Thymus (tissue), 11 donors: Measurements from ENCODE around the gene MAP7. TPM values are rescaled to one million over a fixed set of nuclear protein-coding genes. Genes with fewer than 3 reads are reported as not detected.

Source experiments
- DNase-seq, 9 donors: peaks; one replicate each; pipeline ENCODE4 v3.0.0-alpha.2; 2013; ENCODE audit warnings: low spot score in 9 of 9, low read depth in 6 of 9, missing footprints in 1 of 9
- H3K27ac ChIP-seq, 2 donors: one replicate each; pipeline ENCODE4 v1.5.1; 2013; ENCODE audit warnings: control low read depth in 1 of 2, low read depth in 1 of 2, low read length in 1 of 2, mild to moderate bottlenecking in 1 of 2, moderate library complexity in 1 of 2
- H3K27me3 ChIP-seq, 2 donors: one replicate each; pipeline ENCODE4 v1.5.1; 2013; ENCODE audit warnings: low read length in 1 of 2; ENCODE audit not compliant: control insufficient read depth in 2 of 2, insufficient read depth in 1 of 2
- H3K36me3 ChIP-seq, 2 donors: one replicate each; pipeline ENCODE4 v1.5.1; 2013; ENCODE audit warnings: low read length in 1 of 2, mild to moderate bottlenecking in 1 of 2, moderate library complexity in 1 of 2; ENCODE audit not compliant: control insufficient read depth in 2 of 2, insufficient read depth in 2 of 2
- H3K4me1 ChIP-seq, 2 donors: one replicate each; pipeline ENCODE4 v1.5.1; 2013; ENCODE audit warnings: low read length in 2 of 2; ENCODE audit not compliant: control insufficient read depth in 2 of 2, insufficient read depth in 2 of 2
- H3K4me3 ChIP-seq, 2 donors: one replicate each; pipeline ENCODE4 v1.5.1; 2013; ENCODE audit warnings: low read length in 2 of 2, control low read depth in 1 of 2, mild to moderate bottlenecking in 1 of 2
- H3K9me3 ChIP-seq, 2 donors: one replicate each; pipeline ENCODE4 v1.5.1; 2013; ENCODE audit warnings: low read length in 1 of 2, mild to moderate bottlenecking in 1 of 2; ENCODE audit not compliant: control insufficient read depth in 2 of 2, insufficient read depth in 1 of 2
- WGBS: extraction: QIAGEN DNeasy Blood & Tissue Kit; methylation state at CpG from one replicate; pipeline ENCODE4 v1.1.7; 2013; 5-methylcytosine and 5-hydroxymethylcytosine counted together
- polyA plus RNA-seq: library from polyadenylated mRNA; stranded (reverse); fragments of 200-250 nt; gene quantifications from one replicate; pipeline ENCODE4 v1.2.3, GENCODE V29; 2013
- total RNA-seq: library from RNA; stranded (reverse); fragments of 120-200 nt; gene quantifications from one replicate; pipeline ENCODE4 v1.2.4, GENCODE V29; 2013
- donor health status: healthy.

MAP7 gene
- total and polyA plus RNA-seq, 2 donors: 2.5 to 7.8 TPM

- no peaks in the 10 kb centered on the region for H3K36me3 ChIP-seq
- 97% methylated on average over 2 of the region's 2 CpGs for WGBS
- H3K27me3 ChIP-seq: no peaks in the 10 kb centered on the region
- H3K4me3 ChIP-seq: no peak overlapping the region
- peaks cover 4 to 10% of the 10 kb centered on the region in 2 donors for H3K4me1 ChIP-seq
- H3K9me3 ChIP-seq: no peaks in the 10 kb centered on the region
- no peak overlapping the region for H3K27ac ChIP-seq
- no peak for DNase-seq
Measured at GRCh38 chr6:136521427-136521826, 28.8 kb downstream of the MAP7 start.

- Histone ChIP-seq H3K36me3 (no peaks in the 10 kb centered on the region), H3K27ac (no peak overlapping the region), H3K27me3 (no peaks in the 10 kb centered on the region), H3K4me1 (peaks cover 0 to 1% of the 10 kb centered on the region in 2 donors), H3K4me3 (no peak overlapping the region), H3K9me3 (no peaks in the 10 kb centered on the region)
- DNase-seq: no peak
- 96% methylated on average over 3 of the region's 3 CpGs for WGBS
Measured at GRCh38 chr6:136520517-136520916, 29.7 kb downstream of the MAP7 start.

DNA sequence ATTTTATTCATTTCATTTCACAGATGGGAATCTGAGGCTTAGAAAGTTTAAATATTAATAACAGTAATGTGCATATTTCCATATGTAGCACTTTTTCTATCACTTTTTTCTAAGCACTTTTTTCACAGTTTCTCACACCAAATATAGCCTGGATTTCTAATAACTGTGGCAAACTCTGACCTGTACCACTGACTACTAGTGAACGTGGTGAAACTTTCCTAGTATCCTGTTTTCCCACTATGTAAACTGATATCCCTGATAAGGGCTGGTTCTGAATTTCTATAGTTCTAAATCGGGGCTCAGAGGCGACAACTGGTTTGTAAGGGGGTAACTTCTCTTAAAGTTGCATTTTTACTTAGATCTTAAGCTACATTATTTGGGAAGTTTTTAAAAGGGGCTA, 32.6 kb downstream of the MAP7 start:
- no peaks in the 10 kb centered on the region for H3K9me3 ChIP-seq
- 93% methylated on average over 3 of the region's 3 CpGs for WGBS
- H3K27me3 ChIP-seq: no peaks in the 10 kb centered on the region
- no peaks in the 10 kb centered on the region for H3K4me1 ChIP-seq
- no peak for DNase-seq
- no peak overlapping the region for H3K27ac ChIP-seq
- H3K4me3 ChIP-seq: no peak overlapping the region
- no peaks in the 10 kb centered on the region for H3K36me3 ChIP-seq

- Histone ChIP-seq H3K27me3 (no peaks in the 10 kb centered on the region), H3K4me3 (no peak overlapping the region), H3K4me1 (no peaks in the 10 kb centered on the region), H3K36me3 (no peaks in the 10 kb centered on the region), H3K27ac (no peak overlapping the region), H3K9me3 (no peaks in the 10 kb centered on the region)
- no peak for DNase-seq
Measured at GRCh38 chr6:136517002-136517401, 33.2 kb downstream of the MAP7 start.

GRCh38 chr6:136514591-136514990, 35.6 kb downstream of the MAP7 start:
- no peaks in the 10 kb centered on the region for H3K4me1 ChIP-seq
- H3K27me3 ChIP-seq: no peaks in the 10 kb centered on the region
- no peaks in the 10 kb centered on the region for H3K9me3 ChIP-seq
- DNase-seq: no peak
- H3K36me3 ChIP-seq: no peaks in the 10 kb centered on the region
- H3K27ac ChIP-seq: no peak overlapping the region
- WGBS: 98% methylated on average over 4 of the region's 4 CpGs
- H3K4me3 ChIP-seq: no peak overlapping the region

DNA sequence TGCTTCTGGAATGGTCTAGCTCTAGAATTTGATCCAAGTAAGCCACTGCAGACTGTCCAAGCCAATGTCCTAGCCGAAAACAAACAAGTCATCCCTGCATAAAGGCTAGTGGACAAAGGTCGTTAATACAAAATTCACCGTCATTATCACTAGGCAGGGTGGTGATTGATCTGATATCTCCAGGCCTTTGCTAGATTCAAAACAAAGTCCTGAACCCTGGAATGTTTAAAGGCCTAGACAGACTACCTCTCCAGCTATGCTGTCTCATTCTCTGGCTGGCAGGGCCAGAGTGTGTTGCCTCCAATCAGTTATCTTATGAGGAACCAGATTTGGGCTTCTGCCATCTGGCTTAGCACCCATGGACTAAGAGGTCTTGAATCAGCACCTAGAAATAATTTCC, 38.3 kb downstream of the MAP7 start:
- DNase-seq: no peak
- Histone ChIP-seq H3K9me3 (no peaks in the 10 kb centered on the region), H3K36me3 (no peaks in the 10 kb centered on the region), H3K4me1 (no peaks in the 10 kb centered on the region), H3K27me3 (no peaks in the 10 kb centered on the region), H3K27ac (no peak overlapping the region), H3K4me3 (no peak overlapping the region)
- WGBS: 97% methylated on average over 3 of the region's 3 CpGs

DNA sequence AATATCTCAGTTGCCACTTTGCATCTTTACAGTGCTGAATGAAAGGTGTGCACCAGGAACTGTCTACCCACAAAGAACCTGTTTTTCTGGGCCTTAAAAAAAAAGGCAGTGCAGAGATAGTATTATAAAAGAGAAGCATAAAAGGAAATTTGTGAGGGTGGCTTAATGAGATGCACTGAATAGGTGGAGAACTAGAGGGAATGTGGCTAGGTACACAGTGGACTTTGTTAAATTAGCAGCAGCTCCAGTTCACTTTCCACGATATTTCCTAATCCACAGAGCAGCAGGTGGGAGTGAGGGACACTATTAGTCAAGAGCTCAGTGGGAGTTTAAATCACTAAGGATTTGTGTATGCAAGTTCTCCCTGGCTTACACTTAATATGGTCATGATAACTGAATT, 38.8 kb downstream of the MAP7 start:
- H3K27ac ChIP-seq: no peak overlapping the region
- H3K36me3 ChIP-seq: no peaks in the 10 kb centered on the region
- H3K4me1 ChIP-seq: no peaks in the 10 kb centered on the region
- DNase-seq: no peak
- H3K9me3 ChIP-seq: no peaks in the 10 kb centered on the region
- 94% methylated on average over 1 of the region's 1 CpG for WGBS
- no peak overlapping the region for H3K4me3 ChIP-seq
- no peaks in the 10 kb centered on the region for H3K27me3 ChIP-seq

DNA sequence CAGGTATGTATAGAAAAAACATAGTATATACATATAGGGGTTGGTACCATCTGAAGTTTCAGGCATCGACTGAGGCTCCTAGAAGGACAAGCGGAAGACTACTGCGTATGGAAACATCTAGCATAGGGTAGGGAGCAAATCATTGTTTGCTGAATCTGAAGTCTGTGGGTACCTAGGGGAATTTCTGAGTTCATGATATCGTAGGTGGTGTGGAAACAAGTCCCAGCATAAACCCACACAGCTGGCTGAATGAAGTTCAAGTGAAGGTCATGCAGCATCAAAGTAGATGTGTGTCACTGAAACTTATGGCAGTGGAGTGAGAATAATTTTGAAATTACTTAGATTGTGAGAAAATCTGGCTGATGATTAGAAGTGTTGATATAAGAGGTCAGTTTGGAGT, 39.4 kb downstream of the MAP7 start:
- Histone ChIP-seq H3K27ac (no peak overlapping the region), H3K27me3 (no peaks in the 10 kb centered on the region), H3K4me3 (no peak overlapping the region), H3K9me3 (no peaks in the 10 kb centered on the region), H3K4me1 (no peaks in the 10 kb centered on the region), H3K36me3 (no peaks in the 10 kb centered on the region)
- peak in 1 of 9 donors; percentile 18 for DNase-seq
- WGBS: 77% methylated on average over 4 of the region's 4 CpGs

- WGBS: 96% methylated on average over 5 of the region's 5 CpGs
- no peaks in the 10 kb centered on the region for H3K36me3 ChIP-seq
- no peak overlapping the region for H3K4me3 ChIP-seq
- DNase-seq: no peak
- no peak overlapping the region for H3K27ac ChIP-seq
- H3K4me1 ChIP-seq: no peaks in the 10 kb centered on the region
- no peaks in the 10 kb centered on the region for H3K27me3 ChIP-seq
- H3K9me3 ChIP-seq: no peaks in the 10 kb centered on the region
Measured at GRCh38 chr6:136510299-136510698, 39.9 kb downstream of the MAP7 start.
